HCT116 (cell line): Measurements from ENCODE around the gene KIF1A. TPM values are rescaled to one million over a fixed set of nuclear protein-coding genes. Genes with fewer than 3 reads are reported as not detected.

Experiments used
- ATAC-seq: fragments of 200-7000 bp; cut with Tn5 transposase; 2 replicates; pipeline ENCODE4 v1.9.1; 2020; ENCODE audit warnings: mild to moderate bottlenecking, moderate library complexity
- BruUV-seq: library from RNA; stranded (reverse); fragments of 400-500 nt; replicated peaks from 2 replicates; lab custom pipeline; 2021; lab: Mats Ljungman, UMichigan
- CTCF ChIA-PET: fragments of 300-600 bp; sonication (Branson Sonifier 250); formaldehyde crosslinking; loops from one replicate; lab custom pipeline; 2021; ENCODE audit warnings: antibody characterized with exemption; lab: Charles Lee
- POLR2A ChIA-PET: fragments of 300-600, 350-600 bp; sonication (Branson Sonifier 250); formaldehyde crosslinking; loops from one replicate; lab custom pipeline; 2021; ENCODE audit warnings: antibody characterized with exemption; lab: Charles Lee
- RAD21 ChIA-PET, 2 experiments: fragments of 300-600 bp; sonication (Branson Sonifier 250); formaldehyde crosslinking; loops; one replicate each; lab custom pipeline; 2023; ENCODE audit warnings: low total read pairs in 2 of 2; ENCODE audit not compliant: uncharacterized antibody in 2 of 2, unreplicated experiment in 2 of 2, low non-redundant PET in 1 of 2; lab: Charles Lee
- DNase-seq: peaks from one replicate; pipeline ENCODE4 v3.0.0-alpha.2; 2010; ENCODE audit warnings: low read depth, low spot score
- H2AFZ ChIP-seq: fragments of 200-600 bp; shearing (Covaris generic), sonication (generic); 2 replicates; pipeline ENCODE4 v1.6.1; 2017; ENCODE audit warnings: low read depth, mixed run types, mixed read lengths, antibody characterized with exemption, low read length; ENCODE audit not compliant: poor library complexity, severe bottlenecking
- H3K27ac ChIP-seq: 2 replicates; pipeline ENCODE4 v1.5.1; 2012; ENCODE audit warnings: low read depth, low read length
- H3K27me3 ChIP-seq: fragments of 200-600 bp; sonication (generic); 2 replicates; pipeline ENCODE4 v1.6.1; 2016; ENCODE audit warnings: mixed run types, low read length, mixed read lengths; ENCODE audit not compliant: insufficient read depth
- H3K36me3 ChIP-seq, 2 experiments: fragments of 200-500 bp in 1 of 2; fragments of 200-600 bp in 1 of 2; sonication (Bioruptor generic) in 1 of 2; sonication (generic) in 1 of 2; 2 replicates each; pipeline versions ENCODE4 v1.5.1 to v1.6.1; 2014 to 2016; ENCODE audit warnings: low read length in 2 of 2, inconsistent platforms in 1 of 2, mixed read lengths in 1 of 2, mixed run types in 1 of 2; ENCODE audit not compliant: insufficient read depth in 2 of 2, control insufficient read depth in 1 of 2
- H3K4me1 ChIP-seq, 2 experiments: fragments of 200-600 bp in 1 of 2; sonication (generic) in 1 of 2; 2 replicates each; pipeline versions ENCODE4 v1.5.1 to v1.6.1; 2012 to 2017; ENCODE audit warnings: low read length in 2 of 2, inconsistent platforms in 1 of 2, mild to moderate bottlenecking in 1 of 2, mixed read lengths in 1 of 2, mixed run types in 1 of 2, moderate library complexity in 1 of 2; ENCODE audit not compliant: insufficient read depth in 2 of 2, control insufficient read depth in 1 of 2
- H3K4me2 ChIP-seq: fragments of 200-600 bp; sonication (generic); 2 replicates; pipeline ENCODE4 v1.6.1; 2017; ENCODE audit warnings: mixed run types, low read length, mixed read lengths
- H3K4me3 ChIP-seq, 2 experiments: fragments of 200-600 bp in 1 of 2; sonication (generic) in 1 of 2; replicated peaks in 1 of 2; 2 replicates each; pipeline ENCODE4 v1.5.1; 2011 to 2016; ENCODE audit warnings: low read length in 2 of 2, control low read depth in 1 of 2, low read depth in 1 of 2, mild to moderate bottlenecking in 1 of 2, mixed read lengths in 1 of 2, mixed run types in 1 of 2
- H3K79me2 ChIP-seq: fragments of 200-600 bp; sonication (generic); 2 replicates; pipeline ENCODE4 v1.6.1; 2017; ENCODE audit warnings: mild to moderate bottlenecking, mixed run types, low read length, moderate library complexity, mixed read lengths; ENCODE audit not compliant: insufficient read depth
- H3K9ac ChIP-seq: fragments of 200-600 bp; sonication (generic); 2 replicates; pipeline ENCODE4 v1.6.1; 2016; ENCODE audit warnings: low read length, mixed read lengths
- H3K9me2 ChIP-seq: fragments of 200-600 bp; sonication (generic), shearing (Covaris generic); 2 replicates; pipeline ENCODE4 v1.6.1; 2017; ENCODE audit warnings: mixed run types, mild to moderate bottlenecking, moderate library complexity; ENCODE audit not compliant: insufficient read depth
- H3K9me3 ChIP-seq, 2 experiments: fragments of 200-500 bp in 1 of 2; fragments of 200-600 bp in 1 of 2; sonication (Bioruptor generic) in 1 of 2; sonication (generic) in 1 of 2; 2 replicates each; pipeline ENCODE4 v1.6.1; 2014 to 2017; ENCODE audit warnings: low read length in 2 of 2, mixed read lengths in 2 of 2, inconsistent platforms in 1 of 2, low read depth in 1 of 2, mild to moderate bottlenecking in 1 of 2, mixed run types in 1 of 2, moderate library complexity in 1 of 2; ENCODE audit not compliant: control insufficient read depth in 1 of 2, insufficient read depth in 1 of 2
- H4K20me1 ChIP-seq: fragments of 200-600 bp; sonication (generic), shearing (Covaris generic); 2 replicates; pipeline ENCODE4 v1.6.1; 2017; ENCODE audit warnings: mixed run types, mild to moderate bottlenecking, moderate library complexity; ENCODE audit not compliant: insufficient read depth
- ATF3 ChIP-seq: IDR thresholded peaks from 2 replicates; pipeline ENCODE4 v1.6.1; 2012
- CEBPB ChIP-seq: IDR thresholded peaks from 2 replicates; pipeline ENCODE4 v1.6.1; 2012; ENCODE audit warnings: low read depth
- CTCF ChIP-seq, 3 experiments: fragments of 200-600 bp in 1 of 3; sonication (generic) in 1 of 3; IDR thresholded peaks in 2 of 3; conservative IDR thresholded peaks in 1 of 3; 2 replicates each; pipeline ENCODE4 v1.5.1; 2012 to 2017; ENCODE audit warnings: low read depth in 2 of 3, low read length in 2 of 3, antibody characterized with exemption in 1 of 3, borderline replicate concordance in 1 of 3, control low read depth in 1 of 3, mild to moderate bottlenecking in 1 of 3, mixed read lengths in 1 of 3, mixed run types in 1 of 3, moderate library complexity in 1 of 3; ENCODE audit not compliant: insufficient read depth in 1 of 3
- EGR1 ChIP-seq: IDR thresholded peaks from 2 replicates; pipeline ENCODE4 v1.6.1; 2012; ENCODE audit warnings: low read depth
- ELF1 ChIP-seq: IDR thresholded peaks from 2 replicates; pipeline ENCODE4 v1.6.1; 2012; ENCODE audit warnings: low read depth, borderline replicate concordance
- EZH2phosphoT487 ChIP-seq: fragments of 200-600 bp; IDR thresholded peaks from 2 replicates; pipeline ENCODE4 v1.6.1; 2018; ENCODE audit warnings: antibody characterized with exemption, borderline replicate concordance
- FOSL1 ChIP-seq: IDR thresholded peaks from 2 replicates; pipeline ENCODE4 v1.6.1; 2012; ENCODE audit warnings: low read depth
- POLR2AphosphoS5 ChIP-seq: IDR thresholded peaks from 2 replicates; pipeline ENCODE4 v1.6.1; 2011; ENCODE audit warnings: mild to moderate bottlenecking, low read depth, low read length, moderate library complexity
- REST ChIP-seq: IDR thresholded peaks from 2 replicates; pipeline ENCODE4 v1.6.1; 2012; ENCODE audit warnings: low read depth
- ZFX ChIP-seq: fragments of 450-650 bp; IDR thresholded peaks from 2 replicates; pipeline ENCODE4 v1.6.1; 2017
- ZNF274 ChIP-seq: fragments of 200-500 bp; sonication (Bioruptor generic); IDR thresholded peaks from 2 replicates; pipeline ENCODE4 v1.6.1; 2014; ENCODE audit warnings: mild to moderate bottlenecking, low read depth, low read length, inconsistent platforms
- intact Hi-C: fragments of 100-400 bp; cut with micrococcal nuclease; formaldehyde crosslinking; loops from 2 replicates; pipeline ENCODE4 v1.10.0; 2022
- total RNA-seq: library from RNA; stranded (reverse); gene quantifications from one replicate; pipeline ENCODE4 v1.2.1, GENCODE V29; 2021; ENCODE audit not compliant: unreplicated experiment
- TF ChIP-seq, protein P1 (sequence below): IDR thresholded peaks from 2 replicates; pipeline ENCODE4 v1.6.1; 2012

The KIF1A gene
- total RNA-seq, 1 experiment from 2014 or later: 0.27 TPM

- Histone ChIP-seq H3K9me3 (no peaks in the 10 kb centered on the region), H3K36me3 (no peaks in the 10 kb centered on the region), H3K27me3 (no peaks in the 10 kb centered on the region), H3K27ac (no peak overlapping the region), H3K4me3 (no peak overlapping the region), H3K4me1 (peaks cover 10 to 26% of the 10 kb centered on the region in 2 experiments), H3K9me2 (no peaks in the 10 kb centered on the region), H3K4me2 (no peak overlapping the region), H4K20me1 (no peaks in the 10 kb centered on the region), H3K79me2 (no peaks in the 10 kb centered on the region), H3K9ac (no peak overlapping the region)
- intact Hi-C loops: no loop called here
- RAD21 ChIA-PET: no interaction called here
- no peak; the same call in 1 of the 2 replicates for ATAC-seq
- CTCF ChIA-PET: interaction anchor here (2.0 kb wide), 1 partner anchor 98 kb away, joined by 5 read pairs; no protein-coding TSS in a partner anchor
- POLR2A ChIA-PET: no interaction called here
- DNase-seq: no peak
- 0 out of 6 replicates have a peak, but pooled peaks of 1 of the 3 experiments have one; percentile 11 for TF ChIP-seq CTCF (IDR thresholded peaks at IDR 0.05 in 2 of 3, conservative IDR thresholded peaks at IDR 0.05 in 1 of 3; ENCODE audit: borderline replicate concordance in 1 of 3, insufficient read depth in 1 of 3, low read depth in 2 of 3, low read length in 2 of 3)
- no peak for TF ChIP-seq CEBPB
- TF ChIP-seq, all 23 proteins: peak for 1
- no peak overlapping the region for H2AFZ ChIP-seq
- BruUV-seq: no TSS peak
These were observed 77.4 kb downstream of the KIF1A start for GRCh38 chr2:240742602-240743095.

DNA sequence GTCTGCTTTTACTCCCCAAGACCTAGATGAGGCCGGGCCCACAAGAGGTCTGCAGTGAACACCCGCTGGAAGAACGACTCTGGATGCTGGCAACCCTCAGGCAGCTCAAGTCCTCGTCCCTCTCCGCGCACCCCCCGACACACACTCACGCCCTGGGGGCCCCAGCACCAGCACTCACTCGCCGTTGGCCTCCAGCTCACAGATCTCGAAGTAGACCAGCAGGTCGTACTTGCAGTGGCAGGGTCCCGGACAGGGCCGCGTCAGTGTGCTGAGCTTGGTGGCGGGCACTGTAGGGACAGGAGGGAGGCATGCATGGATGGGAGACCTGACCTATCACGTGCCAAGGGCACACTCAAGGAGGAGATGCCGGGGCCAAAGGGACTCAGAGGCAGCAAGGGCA is 78.9 kb downstream of the KIF1A start:
- Histone ChIP-seq H3K9ac (no peak overlapping the region), H4K20me1 (no peaks in the 10 kb centered on the region), H3K79me2 (no peaks in the 10 kb centered on the region), H3K36me3 (no peaks in the 10 kb centered on the region), H3K27ac (no peak overlapping the region), H3K9me3 (no peaks in the 10 kb centered on the region), H3K9me2 (no peaks in the 10 kb centered on the region)
- POLR2A ChIA-PET: no interaction called here
- intact Hi-C loops: no loop called here
- RAD21 ChIA-PET: no interaction called here
- BruUV-seq: no TSS peak
- no peak for ATAC-seq
- TF ChIP-seq EGR1: no peak
- no peak for TF ChIP-seq FOSL1
- no peak for TF ChIP-seq ZFX
- TF ChIP-seq ATF3: no peak
- TF ChIP-seq EZH2phosphoT487: no peak
- TF ChIP-seq POLR2AphosphoS5: no peak
- no peak for TF ChIP-seq REST
- TF ChIP-seq, protein P1, sequence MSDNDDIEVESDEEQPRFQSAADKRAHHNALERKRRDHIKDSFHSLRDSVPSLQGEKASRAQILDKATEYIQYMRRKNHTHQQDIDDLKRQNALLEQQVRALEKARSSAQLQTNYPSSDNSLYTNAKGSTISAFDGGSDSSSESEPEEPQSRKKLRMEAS: no peak
- TF ChIP-seq ELF1: no peak
- no peak for TF ChIP-seq ZNF274
- TF ChIP-seq, all 23 proteins: peak for 0
- H3K4me1 ChIP-seq: peaks cover 10 to 35% of the 10 kb centered on the region in 2 experiments
- no peak overlapping the region for H3K4me3 ChIP-seq
- no peaks in the 10 kb centered on the region for H3K27me3 ChIP-seq
- CTCF ChIA-PET: no interaction called here
- H3K4me2 ChIP-seq: no peak overlapping the region
- no peak for DNase-seq
- H2AFZ ChIP-seq: no peak overlapping the region
